Suprapubic skin (tissue), 4 donors: ENCODE results near the gene FKBP1B.

Experiments
- CTCF ChIP-seq, 2 donors: fragments of 200-600 bp in 1 of 2; fragments of 450-650 bp in 1 of 2; sonication (generic) in 1 of 2; IDR thresholded peaks; one replicate each; pipeline ENCODE4 v1.5.1; 2016 to 2019; ENCODE audit warnings: antibody characterized with exemption in 2 of 2, mild to moderate bottlenecking in 1 of 2, moderate library complexity in 1 of 2
- EP300 ChIP-seq: sonication (generic); formaldehyde crosslinking; IDR thresholded peaks from one replicate; pipeline ENCODE4 v1.6.1; 2017; ENCODE audit warnings: antibody characterized with exemption
- POLR2A ChIP-seq, 2 donors: fragments of 450-650 bp; IDR thresholded peaks; one replicate each; pipeline ENCODE4 v1.6.1; 2017; ENCODE audit warnings: antibody characterized with exemption in 2 of 2, mild to moderate bottlenecking in 2 of 2, moderate library complexity in 2 of 2
- POLR2AphosphoS5 ChIP-seq, 3 donors: sonication (generic); formaldehyde crosslinking; IDR thresholded peaks; one replicate each; pipeline ENCODE4 v1.6.1; 2017; ENCODE audit warnings: antibody characterized with exemption in 3 of 3

GRCh38 chr2:24024018-24024417 is 25.5 kb upstream of the FKBP1B start:
- TF ChIP-seq CTCF (IDR thresholded peaks at IDR 0.05), result no peak
- TF ChIP-seq POLR2A (IDR thresholded peaks at IDR 0.05), result no peak
- no peak for TF ChIP-seq EP300
- no peak for TF ChIP-seq POLR2AphosphoS5 (IDR thresholded peaks at IDR 0.05)
